OCI-LY3 (cell line): Measurements from ENCODE around the gene HLA-DMB.

Experiments used
- EZH2phosphoT487 ChIP-seq: fragments of 200-600 bp; shearing (Covaris generic); IDR thresholded peaks from 2 replicates; pipeline ENCODE4 v1.6.1; 2018; ENCODE audit warnings: antibody characterized with exemption, mixed run types, low read depth
- TF ChIP-seq, protein P1 (sequence below): fragments of 200-600, 300-600 bp; sonication (generic); IDR thresholded peaks from 2 replicates; pipeline ENCODE4 v1.5.1; 2014; ENCODE audit warnings: antibody characterized with exemption, low read length, low read depth

DNA sequence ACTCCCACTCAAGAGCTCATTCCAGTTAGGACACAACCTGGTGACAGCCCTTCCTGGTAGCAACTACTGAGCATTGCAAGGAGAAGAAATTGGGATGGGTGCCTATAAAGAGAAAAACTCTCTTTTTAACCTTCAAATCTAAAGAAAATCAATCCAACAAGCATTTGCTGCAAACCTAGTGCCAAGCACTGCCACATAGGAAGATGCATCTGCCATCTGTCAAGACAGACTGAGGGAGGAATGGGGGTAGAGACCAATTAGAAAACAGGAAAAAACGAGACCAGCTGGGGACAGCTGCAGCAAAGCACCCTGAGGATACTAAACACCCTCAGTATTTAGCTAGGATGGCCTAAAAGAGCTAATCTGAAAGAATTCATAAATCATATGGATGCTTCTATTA, 27.9 kb downstream of the HLA-DMB start:
- TF ChIP-seq EZH2phosphoT487, result no peak
- TF ChIP-seq, protein P1, sequence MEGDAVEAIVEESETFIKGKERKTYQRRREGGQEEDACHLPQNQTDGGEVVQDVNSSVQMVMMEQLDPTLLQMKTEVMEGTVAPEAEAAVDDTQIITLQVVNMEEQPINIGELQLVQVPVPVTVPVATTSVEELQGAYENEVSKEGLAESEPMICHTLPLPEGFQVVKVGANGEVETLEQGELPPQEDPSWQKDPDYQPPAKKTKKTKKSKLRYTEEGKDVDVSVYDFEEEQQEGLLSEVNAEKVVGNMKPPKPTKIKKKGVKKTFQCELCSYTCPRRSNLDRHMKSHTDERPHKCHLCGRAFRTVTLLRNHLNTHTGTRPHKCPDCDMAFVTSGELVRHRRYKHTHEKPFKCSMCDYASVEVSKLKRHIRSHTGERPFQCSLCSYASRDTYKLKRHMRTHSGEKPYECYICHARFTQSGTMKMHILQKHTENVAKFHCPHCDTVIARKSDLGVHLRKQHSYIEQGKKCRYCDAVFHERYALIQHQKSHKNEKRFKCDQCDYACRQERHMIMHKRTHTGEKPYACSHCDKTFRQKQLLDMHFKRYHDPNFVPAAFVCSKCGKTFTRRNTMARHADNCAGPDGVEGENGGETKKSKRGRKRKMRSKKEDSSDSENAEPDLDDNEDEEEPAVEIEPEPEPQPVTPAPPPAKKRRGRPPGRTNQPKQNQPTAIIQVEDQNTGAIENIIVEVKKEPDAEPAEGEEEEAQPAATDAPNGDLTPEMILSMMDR, result no peak
